Suprapubic skin (tissue), 4 donors: ENCODE data around the gene CAMK2A. TPM values are rescaled to one million over a fixed set of nuclear protein-coding genes. Genes with fewer than 3 reads are reported as not detected.
A peak's percentile ranks its signal among the peaks of the same experiment; 100 is the strongest.

ENCODE experiments used
- DNase-seq, 2 donors: peaks; one replicate each; pipeline ENCODE4 v3.0.0-alpha.2; 2019; ENCODE audit warnings: low spot score in 2 of 2
- H3K27ac ChIP-seq: fragments of 200-600 bp; sonication (generic); one replicate; pipeline ENCODE4 v1.5.1; 2019
- H3K27me3 ChIP-seq: fragments of 200-600 bp; sonication (generic); one replicate; pipeline ENCODE4 v1.5.1; 2019
- H3K36me3 ChIP-seq: fragments of 200-600 bp; sonication (generic); one replicate; pipeline ENCODE4 v1.5.1; 2019
- H3K4me1 ChIP-seq: fragments of 200-600 bp; sonication (generic); one replicate; pipeline ENCODE4 v1.5.1; 2019
- H3K4me3 ChIP-seq: fragments of 200-600 bp; sonication (generic); one replicate; pipeline ENCODE4 v1.5.1; 2019; ENCODE audit warnings: mild to moderate bottlenecking
- H3K9me3 ChIP-seq: fragments of 200-600 bp; sonication (generic); one replicate; pipeline ENCODE4 v1.5.1; 2019
- EP300 ChIP-seq: sonication (generic); formaldehyde crosslinking; IDR thresholded peaks from one replicate; pipeline ENCODE4 v1.6.1; 2017; ENCODE audit warnings: antibody characterized with exemption
- POLR2A ChIP-seq, 2 donors: fragments of 450-650 bp; IDR thresholded peaks; one replicate each; pipeline ENCODE4 v1.6.1; 2017; ENCODE audit warnings: antibody characterized with exemption in 2 of 2, mild to moderate bottlenecking in 2 of 2, moderate library complexity in 2 of 2
- POLR2AphosphoS5 ChIP-seq, 3 donors: sonication (generic); formaldehyde crosslinking; IDR thresholded peaks; one replicate each; pipeline ENCODE4 v1.6.1; 2017; ENCODE audit warnings: antibody characterized with exemption in 3 of 3
- WGBS: methylation state at CpG from one replicate; pipeline ENCODE4 v1.1.5; 2018; 5-methylcytosine and 5-hydroxymethylcytosine counted together
- total RNA-seq, 4 donors: library from RNA; depleted of rRNA; stranded (reverse); fragments of >200 nt; gene quantifications; one replicate each; pipeline ENCODE4 v1.1.0, GENCODE V29; 2016
- TF ChIP-seq, protein P1 (sequence below), 2 donors: fragments of 200-600 bp in 1 of 2; fragments of 450-650 bp in 1 of 2; sonication (generic) in 1 of 2; IDR thresholded peaks; one replicate each; pipeline ENCODE4 v1.5.1; 2016 to 2019; ENCODE audit warnings: antibody characterized with exemption in 2 of 2, mild to moderate bottlenecking in 1 of 2, moderate library complexity in 1 of 2

Gene CAMK2A
- total RNA-seq, 4 donors from 2014 or later: 0.26 to 0.64 TPM; not detected in 2

DNA sequence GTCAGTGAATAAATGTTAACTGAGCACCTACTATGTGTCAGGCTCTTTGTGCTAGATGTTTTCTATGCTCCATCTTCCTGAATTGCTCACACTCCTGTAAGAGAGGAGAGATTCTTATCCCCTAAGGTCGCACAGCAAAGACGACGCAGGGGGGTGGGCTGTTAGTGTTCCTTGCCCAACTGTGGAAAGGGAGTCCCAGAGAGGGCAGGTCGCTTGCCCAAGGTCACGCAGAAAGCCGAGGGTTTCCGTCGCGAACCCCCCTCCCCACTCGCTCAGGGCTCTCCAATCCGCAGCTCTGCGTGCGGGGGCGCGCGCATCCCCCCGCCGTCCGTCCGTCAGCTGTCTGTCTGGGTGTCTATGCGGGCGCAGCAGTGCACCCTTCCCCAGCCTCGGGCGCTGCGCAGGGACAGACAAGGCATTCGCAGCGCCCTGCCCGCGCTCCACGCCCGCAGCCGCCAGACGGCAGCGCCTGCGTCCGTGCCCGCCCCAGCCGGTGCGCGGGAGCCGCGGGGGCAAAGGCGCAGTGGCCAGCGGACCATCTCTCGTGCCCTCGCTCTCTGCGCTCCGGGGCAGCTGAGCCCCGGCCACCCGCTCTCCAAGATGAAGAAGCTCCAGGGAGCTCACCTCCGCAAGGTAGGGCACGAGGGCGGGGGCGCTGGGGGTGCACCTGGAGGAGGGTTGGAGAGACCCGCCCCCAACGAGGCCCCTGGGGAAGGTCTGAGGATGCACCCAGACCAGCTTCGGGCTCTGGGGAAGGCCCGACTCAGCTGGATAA, 99.7 kb downstream of the CAMK2A start, which contains the start of gene SLC6A7:
Gene SLC6A7 (plus strand): TSS at position 335 of the 775 bp plus-strand sequence. CDS start 266 bp downstream, at position 601.
- peaks cover 10% of the 10 kb centered on the region for H3K4me1 ChIP-seq
- 9% methylated on average over 17 of the region's 58 CpGs for WGBS
- H3K9me3 ChIP-seq: no peaks in the 10 kb centered on the region
- H3K27me3 ChIP-seq: peaks cover 37% of the 10 kb centered on the region
- H3K27ac ChIP-seq: no peak within 1 kb of the TSS
- H3K4me3 ChIP-seq: peak within 1 kb of the TSS; percentile 25
- TF ChIP-seq, protein P1, sequence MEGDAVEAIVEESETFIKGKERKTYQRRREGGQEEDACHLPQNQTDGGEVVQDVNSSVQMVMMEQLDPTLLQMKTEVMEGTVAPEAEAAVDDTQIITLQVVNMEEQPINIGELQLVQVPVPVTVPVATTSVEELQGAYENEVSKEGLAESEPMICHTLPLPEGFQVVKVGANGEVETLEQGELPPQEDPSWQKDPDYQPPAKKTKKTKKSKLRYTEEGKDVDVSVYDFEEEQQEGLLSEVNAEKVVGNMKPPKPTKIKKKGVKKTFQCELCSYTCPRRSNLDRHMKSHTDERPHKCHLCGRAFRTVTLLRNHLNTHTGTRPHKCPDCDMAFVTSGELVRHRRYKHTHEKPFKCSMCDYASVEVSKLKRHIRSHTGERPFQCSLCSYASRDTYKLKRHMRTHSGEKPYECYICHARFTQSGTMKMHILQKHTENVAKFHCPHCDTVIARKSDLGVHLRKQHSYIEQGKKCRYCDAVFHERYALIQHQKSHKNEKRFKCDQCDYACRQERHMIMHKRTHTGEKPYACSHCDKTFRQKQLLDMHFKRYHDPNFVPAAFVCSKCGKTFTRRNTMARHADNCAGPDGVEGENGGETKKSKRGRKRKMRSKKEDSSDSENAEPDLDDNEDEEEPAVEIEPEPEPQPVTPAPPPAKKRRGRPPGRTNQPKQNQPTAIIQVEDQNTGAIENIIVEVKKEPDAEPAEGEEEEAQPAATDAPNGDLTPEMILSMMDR (IDR thresholded peaks at IDR 0.05): no peak
- no peak for DNase-seq
- H3K36me3 ChIP-seq: no peaks in the 10 kb centered on the region

DNA sequence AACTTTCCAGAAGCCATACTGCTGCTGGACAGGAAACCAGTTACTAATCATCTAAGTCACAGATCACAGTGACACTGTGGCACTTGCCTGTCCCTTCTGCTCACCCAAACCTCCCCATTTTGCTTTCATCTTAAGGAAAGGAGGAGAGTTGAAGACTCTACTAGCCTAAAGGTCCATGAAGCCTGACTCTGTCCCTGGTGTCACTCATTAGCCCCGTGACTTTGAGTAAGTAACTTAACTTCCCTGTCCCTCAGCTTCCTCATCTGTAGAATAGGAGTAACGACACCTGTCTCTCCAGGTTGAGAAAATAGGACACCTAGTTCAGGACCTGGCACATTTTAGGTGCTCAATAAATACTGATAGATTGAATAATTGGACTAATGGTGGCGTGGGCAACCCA, 100.2 kb downstream of the CAMK2A start:
- H3K4me3 ChIP-seq: no peak overlapping the region
- TF ChIP-seq POLR2A (IDR thresholded peaks at IDR 0.05) (no peak), EP300 (no peak), POLR2AphosphoS5 (IDR thresholded peaks at IDR 0.05) (no peak)
- TF ChIP-seq, protein P1 (IDR thresholded peaks at IDR 0.05): no peak
- H3K9me3 ChIP-seq: no peaks in the 10 kb centered on the region
- no peaks in the 10 kb centered on the region for H3K36me3 ChIP-seq
- peaks cover 37% of the 10 kb centered on the region for H3K27me3 ChIP-seq
- DNase-seq: no peak
- peaks cover 10% of the 10 kb centered on the region for H3K4me1 ChIP-seq
- 80% methylated on average over 3 of the region's 3 CpGs for WGBS
- no peak overlapping the region for H3K27ac ChIP-seq

DNA sequence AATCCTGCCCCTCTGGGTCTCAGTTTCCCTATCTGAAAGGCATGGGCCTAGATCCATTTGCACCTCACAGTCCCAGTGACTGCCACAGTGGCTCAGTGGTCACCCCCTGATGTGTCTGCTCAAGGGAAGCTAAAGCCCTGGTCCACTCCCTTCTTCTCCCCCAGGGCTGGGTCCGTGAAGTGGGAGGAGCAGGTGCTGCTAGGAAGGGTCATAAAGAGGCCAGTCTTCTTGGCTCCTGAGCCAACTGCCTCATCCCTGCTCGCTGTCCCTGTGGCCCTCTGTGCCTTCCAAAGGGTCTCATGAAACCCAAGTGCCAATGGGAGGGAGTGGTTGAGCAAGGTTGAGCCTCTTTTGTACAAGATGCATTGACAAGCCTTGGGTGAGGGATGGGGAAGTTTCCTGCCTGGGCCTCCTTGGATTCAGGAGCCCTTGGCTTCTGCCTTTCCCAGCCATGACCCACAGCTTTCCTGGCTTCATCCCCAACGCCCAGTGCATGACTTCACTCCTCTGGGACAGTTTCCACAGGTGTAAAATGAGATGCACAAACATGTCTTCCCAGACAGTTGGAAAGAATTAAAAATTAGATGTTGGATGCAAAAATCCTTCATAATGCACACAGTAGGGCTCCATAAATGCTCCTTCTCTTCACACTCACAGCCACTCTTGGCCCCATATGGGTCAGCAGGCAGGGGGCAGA, 101.3 kb downstream of the CAMK2A start:
- TF ChIP-seq EP300 (no peak), POLR2A (IDR thresholded peaks at IDR 0.05) (no peak), POLR2AphosphoS5 (IDR thresholded peaks at IDR 0.05) (no peak)
- TF ChIP-seq, protein P1 (IDR thresholded peaks at IDR 0.05): no peak
- Histone ChIP-seq H3K9me3 (no peaks in the 10 kb centered on the region), H3K4me3 (no peak overlapping the region), H3K36me3 (no peaks in the 10 kb centered on the region), H3K4me1 (peaks cover 10% of the 10 kb centered on the region), H3K27ac (no peak overlapping the region), H3K27me3 (peaks cover 37% of the 10 kb centered on the region)
- WGBS: 77% methylated on average over 3 of the region's 3 CpGs
- no peak for DNase-seq

DNA sequence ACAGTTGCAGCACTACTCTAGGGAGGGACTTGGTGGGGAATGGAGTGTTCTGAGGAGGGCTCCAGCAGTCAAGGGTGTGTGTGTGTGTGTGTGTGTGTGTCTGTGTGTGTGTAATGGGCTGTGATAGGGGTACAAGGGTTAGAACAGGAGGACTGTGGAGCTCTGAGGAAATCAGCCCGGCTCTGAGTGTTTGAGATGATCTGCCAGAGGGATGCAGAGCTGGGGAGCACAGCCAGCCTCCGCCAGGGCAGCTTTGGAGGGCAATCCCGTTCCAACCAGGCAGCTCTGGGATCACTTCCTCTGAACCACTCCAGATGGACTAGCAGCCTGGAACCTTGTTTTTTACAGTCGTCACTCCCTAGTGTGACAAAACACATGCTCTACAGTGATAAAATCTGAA, 102.7 kb downstream of the CAMK2A start:
- peaks cover 10% of the 10 kb centered on the region for H3K4me1 ChIP-seq
- no peak overlapping the region for H3K27ac ChIP-seq
- H3K4me3 ChIP-seq: no peak overlapping the region
- no peaks in the 10 kb centered on the region for H3K36me3 ChIP-seq
- DNase-seq: no peak
- peaks cover 37% of the 10 kb centered on the region for H3K27me3 ChIP-seq
- 42% methylated on average over 4 of the region's 4 CpGs for WGBS
- no peaks in the 10 kb centered on the region for H3K9me3 ChIP-seq
- TF ChIP-seq POLR2A (IDR thresholded peaks at IDR 0.05) (no peak), POLR2AphosphoS5 (IDR thresholded peaks at IDR 0.05) (no peak), EP300 (no peak)
- TF ChIP-seq, protein P1 (IDR thresholded peaks at IDR 0.05): no peak

DNA sequence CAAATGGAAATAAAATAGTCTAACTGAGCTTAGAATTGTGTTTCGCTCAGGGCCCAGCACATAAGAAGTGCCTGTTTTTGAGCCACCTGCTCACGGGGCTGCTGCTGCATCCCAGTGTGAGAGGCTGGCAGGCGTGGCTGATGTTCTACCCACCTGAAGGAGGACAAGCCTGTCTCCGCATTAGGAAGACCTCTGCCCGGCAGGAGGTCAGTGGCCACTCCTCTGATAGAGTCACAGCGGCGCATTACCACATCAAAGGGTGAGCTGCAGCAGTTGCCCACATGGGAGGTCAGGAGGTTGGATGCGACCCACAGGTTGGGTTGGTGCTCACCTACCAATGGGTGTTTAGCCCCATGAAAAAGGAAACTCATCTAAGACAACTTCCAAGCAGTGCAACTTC, 103.4 kb downstream of the CAMK2A start:
- no peaks in the 10 kb centered on the region for H3K9me3 ChIP-seq
- no peak for DNase-seq
- peaks cover 32% of the 10 kb centered on the region for H3K27me3 ChIP-seq
- WGBS: 100% methylated on average over 8 of the region's 8 CpGs
- TF ChIP-seq, protein P1 (IDR thresholded peaks at IDR 0.05): no peak
- no peak for TF ChIP-seq EP300
- no peak for TF ChIP-seq POLR2A (IDR thresholded peaks at IDR 0.05)
- no peak for TF ChIP-seq POLR2AphosphoS5 (IDR thresholded peaks at IDR 0.05)
- H3K4me1 ChIP-seq: peaks cover 18% of the 10 kb centered on the region
- no peak overlapping the region for H3K4me3 ChIP-seq
- no peaks in the 10 kb centered on the region for H3K36me3 ChIP-seq
- no peak overlapping the region for H3K27ac ChIP-seq
